ENCODE measurements around the gene NTN1.
A peak's percentile ranks its signal among the peaks of the same experiment; 100 is the strongest.
"Not testable (repeated sequence)": the region's sequence is repeated elsewhere in the genome, so short reads cannot be mapped to it uniquely, and the experiment has no call there.

The NTN1 gene

GRCh38 chr17:9021158-9021991, at the start of gene NTN1:
NTN1 (plus strand) TSS chr17:9021510; CDS start chr17:9022374, 864 bp downstream.
- peak; percentile 23 for DNase-seq

GRCh38 chr17:8975091-8975725, 46.1 kb upstream of the NTN1 start:
- no peak for DNase-seq

- DNase-seq = no peak
These were observed 44.7 kb upstream of the NTN1 start for GRCh38 chr17:8976638-8977037.

- no peak for DNase-seq
These were observed 41.6 kb upstream of the NTN1 start for GRCh38 chr17:8979715-8980114.

GRCh38 chr17:8981443-8981842, 39.9 kb upstream of the NTN1 start:
- no peak for DNase-seq

GRCh38 chr17:8984225-8984624, 37.1 kb upstream of the NTN1 start:
- DNase-seq = not testable (repeated sequence)

- DNase-seq = no peak
These were observed 36.1 kb upstream of the NTN1 start for GRCh38 chr17:8985054-8985701.

- DNase-seq = no peak
These were observed 35.0 kb upstream of the NTN1 start for GRCh38 chr17:8986295-8986694.

GRCh38 chr17:8988263-8988935, 32.9 kb upstream of the NTN1 start:
- DNase-seq = not testable (repeated sequence)

GRCh38 chr17:8991514-8992285, 29.6 kb upstream of the NTN1 start:
- DNase-seq = no peak

- DNase-seq = peak; percentile 19
These were observed 27.0 kb upstream of the NTN1 start for GRCh38 chr17:8994319-8994718.

GRCh38 chr17:8995711-8996110, 25.6 kb upstream of the NTN1 start:
- DNase-seq = no peak

- peak; percentile 48 for DNase-seq
These were observed 23.2 kb upstream of the NTN1 start for GRCh38 chr17:8997994-8998628.

- DNase-seq = no peak
These were observed 19.8 kb upstream of the NTN1 start for GRCh38 chr17:9001559-9001958.

GRCh38 chr17:9002227-9002605, 19.1 kb upstream of the NTN1 start:
- no peak for DNase-seq

GRCh38 chr17:9002606-9003354, 18.5 kb upstream of the NTN1 start:
- no peak for DNase-seq

GRCh38 chr17:9003355-9004131, 17.8 kb upstream of the NTN1 start:
- no peak for DNase-seq

- no peak for DNase-seq
These were observed 17.0 kb upstream of the NTN1 start for GRCh38 chr17:9004132-9004960.

- DNase-seq = no peak
These were observed 16.4 kb upstream of the NTN1 start for GRCh38 chr17:9004961-9005285.

Measured in NCI-H226 (cell line).